Measurements from ENCODE around the gene SMIM28. TPM values are rescaled to one million over a fixed set of nuclear protein-coding genes. Genes with fewer than 3 reads are reported as not detected.

The SMIM28 gene
- polyA plus RNA-seq, 1 donor, result not detected

DNA sequence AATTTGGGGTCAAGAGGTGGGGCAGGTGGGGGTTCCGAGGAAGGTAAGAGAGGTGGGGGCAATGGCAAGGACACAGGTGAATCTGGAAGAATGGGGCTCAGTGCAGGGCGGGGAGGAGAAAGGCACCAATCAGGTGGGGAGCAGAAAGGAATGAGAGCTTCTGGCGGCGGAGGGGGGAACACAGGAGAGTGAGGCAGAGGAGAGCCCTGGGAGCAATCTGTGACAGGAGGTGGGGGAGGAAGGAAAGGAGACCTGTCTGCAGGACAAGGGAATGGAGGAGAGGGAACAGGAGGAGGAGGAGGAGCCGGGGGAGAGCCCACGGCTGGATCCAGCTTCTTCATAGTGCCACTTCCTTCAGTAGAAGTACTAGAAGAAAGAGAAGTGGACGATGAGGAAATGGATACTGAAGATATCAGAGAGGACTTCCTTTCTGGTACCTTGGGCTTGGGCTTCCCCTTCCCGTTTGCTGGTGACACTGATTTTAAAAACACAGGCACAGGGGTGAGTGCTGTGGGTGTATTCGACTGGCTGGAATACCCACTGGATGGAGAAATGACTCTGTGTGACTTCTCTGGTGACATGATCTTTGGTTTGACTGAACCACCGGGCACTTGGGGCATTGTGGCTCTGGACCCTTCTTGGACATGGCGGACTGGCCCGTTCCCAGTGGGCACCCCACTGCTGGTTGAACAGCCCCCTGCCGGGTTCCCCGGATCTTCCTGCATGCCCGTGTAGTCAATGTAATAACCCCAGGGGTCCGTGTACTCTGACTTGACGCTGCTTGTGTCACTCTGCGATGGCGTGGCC is 53.8 kb downstream of the SMIM28 start:
- no peak for DNase-seq

- DNase-seq, result no peak
Observed at GRCh38 chr6:138432063-138432356, 54.3 kb downstream of the SMIM28 start.

Other genes starting within 250 kb of the SMIM28 start
- 1.1 TPM for gene ARFGEF3, start 216.0 kb upstream of the SMIM28 start, polyA plus RNA-seq (ENCODE audit: insufficient read length)
- gene PBOV1, start 159.4 kb upstream of the SMIM28 start, polyA plus RNA-seq (ENCODE audit: insufficient read length), result not detected
- 44.0 TPM for gene HEBP2, start 26.3 kb downstream of the SMIM28 start, polyA plus RNA-seq (ENCODE audit: insufficient read length)
- gene NHSL1, start 121.6 kb downstream of the SMIM28 start, polyA plus RNA-seq (ENCODE audit: insufficient read length), result 37.3 TPM

Measured in hindlimb muscle (tissue), 1 donor.